ENCODE data around the gene FGF18. TPM values are rescaled to one million over a fixed set of nuclear protein-coding genes. Genes with fewer than 3 reads are reported as not detected.

FGF18 gene
- total and polyA plus RNA-seq, 2 experiments from 2014 or later: 0.56 to 0.86 TPM

DNA sequence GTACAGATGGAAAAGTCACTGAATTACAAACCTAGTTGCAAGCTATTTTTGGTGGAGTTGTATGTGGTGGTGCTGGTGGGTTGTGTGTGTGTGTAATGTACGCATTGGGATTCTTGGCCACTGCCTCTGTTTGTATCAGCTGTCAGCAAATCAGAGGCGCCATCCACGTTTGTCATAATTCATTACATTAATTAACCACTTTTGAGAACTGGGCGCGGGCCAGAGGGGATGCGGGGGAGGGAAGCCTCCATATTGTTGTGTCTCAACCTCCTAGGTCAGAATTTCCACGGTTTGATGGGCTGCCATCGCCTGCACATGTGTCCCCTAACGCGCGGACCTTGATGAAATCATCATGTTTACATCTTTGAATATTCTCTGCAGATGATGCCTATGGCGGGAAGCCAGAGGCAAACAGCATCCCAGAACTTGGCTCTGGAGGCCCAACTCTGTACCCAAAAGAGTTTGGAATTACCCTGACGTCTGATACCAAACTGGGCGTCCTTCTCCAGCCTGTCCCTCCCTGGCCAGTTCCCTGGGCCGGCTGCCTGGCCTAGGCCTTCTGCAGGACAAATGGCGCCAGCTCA lies 54.9 kb downstream of the FGF18 start (continued):
- TF ChIP-seq STAT1 (IDR thresholded peaks at IDR 0.05; ENCODE audit: unreplicated experiment) (no peak), CREB1 (CRISPR knock-in tag; IDR thresholded peaks at IDR 0.05; ENCODE audit: low read depth) (no peak), ETS1 (IDR thresholded peaks at IDR 0.05) (no peak)

DNA sequence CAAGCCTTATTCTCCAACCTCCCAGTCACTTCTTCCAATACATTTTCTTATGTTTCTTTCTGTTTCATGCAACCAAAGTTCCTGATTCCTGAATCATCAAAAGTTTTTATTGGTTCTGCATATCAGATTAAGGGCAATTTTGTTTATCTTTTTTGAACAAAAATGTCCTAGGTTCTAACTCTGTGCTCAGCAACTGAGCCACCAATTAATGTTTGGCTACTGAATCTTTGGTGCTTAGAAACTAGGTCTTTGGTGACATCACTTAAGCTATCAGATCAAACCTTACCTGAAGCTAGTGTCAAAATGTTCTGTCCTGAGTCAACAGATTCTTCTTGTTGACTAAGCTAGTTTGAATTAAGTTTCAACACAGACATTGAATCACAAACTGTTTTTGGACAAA lies 56.1 kb downstream of the FGF18 start:
- peaks cover 2% of the 10 kb centered on the region for H3K27me3 Mint-ChIP-seq (ENCODE audit: insufficient read depth, low read depth, poor library complexity)
- no peak for DNase-seq (ENCODE audit: low spot score)
- Histone ChIP-seq H4K20me1 (replicated peaks; ENCODE audit: insufficient read depth) (no peaks in the 10 kb centered on the region), H3K27ac (ENCODE audit: low read depth) (no peak overlapping the region), H3K4me1 (ENCODE audit: insufficient read depth) (no peaks in the 10 kb centered on the region), H3K36me3 (ENCODE audit: insufficient read depth) (no peaks in the 10 kb centered on the region), H3K4me3 (no peak overlapping the region), H3K27me3 (ENCODE audit: insufficient read depth) (no peaks in the 10 kb centered on the region), H2AFZ (no peak overlapping the region), H3K4me2 (no peak overlapping the region), H3K79me2 (replicated peaks; ENCODE audit: insufficient read depth) (no peaks in the 10 kb centered on the region), H3K9me2 (ENCODE audit: insufficient read depth) (no peaks in the 10 kb centered on the region), H3F3A (replicated peaks; ENCODE audit: low read depth) (no peaks in the 10 kb centered on the region)
- TF ChIP-seq ZNF331 (CRISPR knock-in tag; IDR thresholded peaks at IDR 0.05; ENCODE audit: low read depth) (no peak), ETS1 (IDR thresholded peaks at IDR 0.05) (no peak), POLR2AphosphoS5 (IDR thresholded peaks at IDR 0.05; ENCODE audit: low read depth) (no peak), CREB1 (CRISPR knock-in tag; IDR thresholded peaks at IDR 0.05; ENCODE audit: low read depth) (no peak), JUNB (IDR thresholded peaks at IDR 0.05; ENCODE audit: unreplicated experiment) (no peak), ZNF114 (CRISPR knock-in tag; IDR thresholded peaks at IDR 0.05) (no peak), CTCF (conservative IDR thresholded peaks at IDR 0.05; ENCODE audit: low read depth in 2 of 2) (no peak), NANOG (IDR thresholded peaks at IDR 0.05; ENCODE audit: borderline replicate concordance) (no peak)
- TF ChIP-seq, protein P1, sequence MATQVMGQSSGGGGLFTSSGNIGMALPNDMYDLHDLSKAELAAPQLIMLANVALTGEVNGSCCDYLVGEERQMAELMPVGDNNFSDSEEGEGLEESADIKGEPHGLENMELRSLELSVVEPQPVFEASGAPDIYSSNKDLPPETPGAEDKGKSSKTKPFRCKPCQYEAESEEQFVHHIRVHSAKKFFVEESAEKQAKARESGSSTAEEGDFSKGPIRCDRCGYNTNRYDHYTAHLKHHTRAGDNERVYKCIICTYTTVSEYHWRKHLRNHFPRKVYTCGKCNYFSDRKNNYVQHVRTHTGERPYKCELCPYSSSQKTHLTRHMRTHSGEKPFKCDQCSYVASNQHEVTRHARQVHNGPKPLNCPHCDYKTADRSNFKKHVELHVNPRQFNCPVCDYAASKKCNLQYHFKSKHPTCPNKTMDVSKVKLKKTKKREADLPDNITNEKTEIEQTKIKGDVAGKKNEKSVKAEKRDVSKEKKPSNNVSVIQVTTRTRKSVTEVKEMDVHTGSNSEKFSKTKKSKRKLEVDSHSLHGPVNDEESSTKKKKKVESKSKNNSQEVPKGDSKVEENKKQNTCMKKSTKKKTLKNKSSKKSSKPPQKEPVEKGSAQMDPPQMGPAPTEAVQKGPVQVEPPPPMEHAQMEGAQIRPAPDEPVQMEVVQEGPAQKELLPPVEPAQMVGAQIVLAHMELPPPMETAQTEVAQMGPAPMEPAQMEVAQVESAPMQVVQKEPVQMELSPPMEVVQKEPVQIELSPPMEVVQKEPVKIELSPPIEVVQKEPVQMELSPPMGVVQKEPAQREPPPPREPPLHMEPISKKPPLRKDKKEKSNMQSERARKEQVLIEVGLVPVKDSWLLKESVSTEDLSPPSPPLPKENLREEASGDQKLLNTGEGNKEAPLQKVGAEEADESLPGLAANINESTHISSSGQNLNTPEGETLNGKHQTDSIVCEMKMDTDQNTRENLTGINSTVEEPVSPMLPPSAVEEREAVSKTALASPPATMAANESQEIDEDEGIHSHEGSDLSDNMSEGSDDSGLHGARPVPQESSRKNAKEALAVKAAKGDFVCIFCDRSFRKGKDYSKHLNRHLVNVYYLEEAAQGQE (IDR thresholded peaks at IDR 0.05; ENCODE audit: unreplicated experiment): no peak
- no peaks in the 10 kb centered on the region for H3K36me3 Mint-ChIP-seq (ENCODE audit: low read depth)
- H3K4me3 Mint-ChIP-seq: no peak overlapping the region
- no peaks in the 10 kb centered on the region; the same call in 2 of the 3 replicates for H3K9me3 Mint-ChIP-seq
- peaks cover 4% of the 10 kb centered on the region for H3K4me1 Mint-ChIP-seq
- no peak overlapping the region for H3K27ac Mint-ChIP-seq
- no peak for ATAC-seq
